ENCODE results near the gene NTM. TPM values are rescaled to one million over a fixed set of nuclear protein-coding genes. Genes with fewer than 3 reads are reported as not detected.

Gene NTM
- total RNA-seq, 1 experiment from 2014 or later: 9.9 TPM

GRCh38 chr11:131687291-131688047, 317.1 kb downstream of the NTM start:
- no peak overlapping the region for H2BK20ac ChIP-seq (ENCODE audit: low read depth, low read length, poor library complexity, severe bottlenecking)
- no peak overlapping the region for H4K8ac ChIP-seq (replicated peaks; ENCODE audit: insufficient read length, low read depth, low read length)
- no peaks in the 10 kb centered on the region for H3K9me3 ChIP-seq (ENCODE audit: control insufficient read depth, low read depth, low read length)
- H3T11ph ChIP-seq (ENCODE audit: low read length): no peak overlapping the region
- H4K91ac ChIP-seq (ENCODE audit: insufficient read length, low read depth, low read length): no peak overlapping the region
- no peaks in the 10 kb centered on the region for H4K20me1 ChIP-seq (ENCODE audit: control insufficient read depth, insufficient read depth, insufficient read length)
- no CpG with 5 or more reads among the region's 30 CpGs for WGBS (ENCODE audit: extremely low coverage, insufficient read length, low lambda C conversion rate)
- H2BK12ac ChIP-seq (ENCODE audit: insufficient read length, low read depth, low read length): no peak overlapping the region
- H3K27me3 Mint-ChIP-seq (ENCODE audit: low read depth): peaks cover 37% of the 10 kb centered on the region
- no peak overlapping the region for H2BK5ac ChIP-seq (ENCODE audit: insufficient read length, low read length)
- no peak for DNase-seq
- H2AFZ ChIP-seq (ENCODE audit: low read length): no peak overlapping the region
- H2BK15ac ChIP-seq (ENCODE audit: low read depth, low read length): no peak overlapping the region
- H3K14ac ChIP-seq (ENCODE audit: insufficient read depth, low read length): no peak overlapping the region
- H3K23ac ChIP-seq (ENCODE audit: insufficient read length, low read depth, low read length): no peak overlapping the region
- peaks cover 10 to 22% of the 10 kb centered on the region in 2 experiments; a peak in 3 of 4 replicates for H3K4me1 Mint-ChIP-seq
- no peak overlapping the region for H3K4ac ChIP-seq (ENCODE audit: low read depth, low read length)
- H2BK120ac ChIP-seq (ENCODE audit: low read depth, low read length, poor library complexity, severe bottlenecking): no peak overlapping the region
- no peak overlapping the region for H3K9ac ChIP-seq (ENCODE audit: extremely low read depth, insufficient read length, low read length)
- H3K27ac Mint-ChIP-seq: peak overlapping the region in 1 of 3 experiments; percentile 59; a peak in 1 of 7 replicates
- no peak overlapping the region for H3K18ac ChIP-seq (ENCODE audit: insufficient read length, low read depth, low read length)
- H3K36me3 Mint-ChIP-seq (ENCODE audit: insufficient read depth in 1 of 3, low read depth in 3 of 3): no peaks in the 10 kb centered on the region
- peak overlapping the region in 1 of 2 experiments; percentile 17; a peak in 2 of 5 replicates for H3K4me3 Mint-ChIP-seq
- H3K4me2 ChIP-seq (ENCODE audit: insufficient read depth, insufficient read length, low read length): no peak overlapping the region
- H3K4me1 ChIP-seq (ENCODE audit: insufficient read depth, low read length): no peaks in the 10 kb centered on the region
- no peak for TF ChIP-seq CTCF (conservative IDR thresholded peaks at IDR 0.05)
- H2AK5ac ChIP-seq (ENCODE audit: insufficient read length, low read length): no peak overlapping the region
- H3K23me2 ChIP-seq (ENCODE audit: insufficient read length, low read depth, low read length, poor library complexity, severe bottlenecking): peaks cover 6% of the 10 kb centered on the region
- no peak overlapping the region for H3K56ac ChIP-seq (ENCODE audit: insufficient read length, low read depth, low read length)
- no peak overlapping the region for H4K5ac ChIP-seq (ENCODE audit: insufficient read length, low read depth, low read length)
- no peak overlapping the region for H3K27ac ChIP-seq (ENCODE audit: insufficient read length, low read depth, low read length)
- no peaks in the 10 kb centered on the region for H3K79me2 ChIP-seq (ENCODE audit: insufficient read depth, low read length)
- no peaks in the 10 kb centered on the region for H3K79me1 ChIP-seq (ENCODE audit: insufficient read depth, low read depth, low read length, poor library complexity, severe bottlenecking)
- H3K27me3 ChIP-seq (ENCODE audit: insufficient read depth, low read length): no peaks in the 10 kb centered on the region
- H3K9me3 Mint-ChIP-seq: no peaks in the 10 kb centered on the region
